Measurements from ENCODE around the gene HDGF. TPM values are rescaled to one million over a fixed set of nuclear protein-coding genes. Genes with fewer than 3 reads are reported as not detected.

HDGF gene
- total and polyA plus RNA-seq, 9 of the 15 experiments (the other 6 are each of a cell fraction or from before 2014, with no cell fraction given) = 38.8 to 601 (median 400) TPM

GRCh38 chr1:156728599-156729462 lies 22.6 kb downstream of the HDGF start, which contains the start of gene ISG20L2 (continued):
- TF ChIP-seq CHD7 (IDR thresholded peaks at IDR 0.05; ENCODE audit: low read depth, low read length) (no peak), ZNF609 (CRISPR knock-in tag; IDR thresholded peaks at IDR 0.05; ENCODE audit: borderline replicate concordance) (no peak), SRSF7 (optimal IDR thresholded peaks at IDR 0.05; ENCODE audit: low read depth, low read length) (no peak), EP400 (IDR thresholded peaks at IDR 0.05) (peak; percentile 88), ZNF785 (CRISPR knock-in tag; IDR thresholded peaks at IDR 0.05) (no peak), ZNF41 (CRISPR knock-in tag; conservative IDR thresholded peaks at IDR 0.05) (no peak)
- TF ChIP-seq, protein P1, sequence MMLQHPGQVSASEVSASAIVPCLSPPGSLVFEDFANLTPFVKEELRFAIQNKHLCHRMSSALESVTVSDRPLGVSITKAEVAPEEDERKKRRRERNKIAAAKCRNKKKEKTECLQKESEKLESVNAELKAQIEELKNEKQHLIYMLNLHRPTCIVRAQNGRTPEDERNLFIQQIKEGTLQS (IDR thresholded peaks at IDR 0.05) = peak; percentile 67
- TF ChIP-seq, protein P1 (CRISPR knock-in tag; conservative IDR thresholded peaks at IDR 0.05) = peak; percentile 62; the same call in 1 of the 2 replicates

All from K562 (cell line).